Glutamatergic neuron (in vitro differentiated cells): ENCODE measurements around the gene CXorf66. TPM values are rescaled to one million over a fixed set of nuclear protein-coding genes. Genes with fewer than 3 reads are reported as not detected.

Experiments used
- DNase-seq: peaks from one replicate; pipeline ENCODE4 v3.0.0; 2022
- H3K27ac Mint-ChIP-seq: one replicate; pipeline ENCODE4 v1.8.0; 2020; ENCODE audit warnings: mild to moderate bottlenecking, mixed read lengths, inconsistent platforms; ENCODE audit not compliant: unreplicated experiment
- H3K27me3 Mint-ChIP-seq: one replicate; pipeline ENCODE4 v1.8.0; 2020; ENCODE audit warnings: mild to moderate bottlenecking, moderate library complexity, mixed read lengths, inconsistent platforms; ENCODE audit not compliant: unreplicated experiment
- H3K36me3 Mint-ChIP-seq: one replicate; pipeline ENCODE4 v1.8.0; 2020; ENCODE audit warnings: mild to moderate bottlenecking, mixed read lengths, inconsistent platforms; ENCODE audit not compliant: unreplicated experiment
- H3K4me1 Mint-ChIP-seq: one replicate; pipeline ENCODE4 v1.8.0; 2020; ENCODE audit warnings: mild to moderate bottlenecking, low read depth, mixed read lengths, inconsistent platforms; ENCODE audit not compliant: unreplicated experiment
- H3K4me3 Mint-ChIP-seq: one replicate; pipeline ENCODE4 v1.8.0; 2020; ENCODE audit warnings: mild to moderate bottlenecking, mixed read lengths, inconsistent platforms; ENCODE audit not compliant: unreplicated experiment
- H3K9me3 Mint-ChIP-seq: one replicate; pipeline ENCODE4 v1.8.0; 2020; ENCODE audit warnings: mild to moderate bottlenecking, moderate library complexity, mixed read lengths, inconsistent platforms; ENCODE audit not compliant: unreplicated experiment
- total RNA-seq: library from RNA; stranded (reverse); fragmentation: NEBNext Ultra II Directional; extraction: Animal tissue kit (Norgen Biotek cat#: 25700); gene quantifications from one replicate; pipeline ENCODE4 v1.2.1, GENCODE V29; 2021; ENCODE audit not compliant: unreplicated experiment
- TF ChIP-seq, protein P1 (sequence below): fragments of 200-600 bp; sonication (generic); IDR thresholded peaks from one replicate; pipeline ENCODE4 v1.5.0; 2021; ENCODE audit not compliant: partially characterized antibody, unreplicated experiment

The CXorf66 gene
- total RNA-seq, 1 donor from 2014 or later: not detected

DNA sequence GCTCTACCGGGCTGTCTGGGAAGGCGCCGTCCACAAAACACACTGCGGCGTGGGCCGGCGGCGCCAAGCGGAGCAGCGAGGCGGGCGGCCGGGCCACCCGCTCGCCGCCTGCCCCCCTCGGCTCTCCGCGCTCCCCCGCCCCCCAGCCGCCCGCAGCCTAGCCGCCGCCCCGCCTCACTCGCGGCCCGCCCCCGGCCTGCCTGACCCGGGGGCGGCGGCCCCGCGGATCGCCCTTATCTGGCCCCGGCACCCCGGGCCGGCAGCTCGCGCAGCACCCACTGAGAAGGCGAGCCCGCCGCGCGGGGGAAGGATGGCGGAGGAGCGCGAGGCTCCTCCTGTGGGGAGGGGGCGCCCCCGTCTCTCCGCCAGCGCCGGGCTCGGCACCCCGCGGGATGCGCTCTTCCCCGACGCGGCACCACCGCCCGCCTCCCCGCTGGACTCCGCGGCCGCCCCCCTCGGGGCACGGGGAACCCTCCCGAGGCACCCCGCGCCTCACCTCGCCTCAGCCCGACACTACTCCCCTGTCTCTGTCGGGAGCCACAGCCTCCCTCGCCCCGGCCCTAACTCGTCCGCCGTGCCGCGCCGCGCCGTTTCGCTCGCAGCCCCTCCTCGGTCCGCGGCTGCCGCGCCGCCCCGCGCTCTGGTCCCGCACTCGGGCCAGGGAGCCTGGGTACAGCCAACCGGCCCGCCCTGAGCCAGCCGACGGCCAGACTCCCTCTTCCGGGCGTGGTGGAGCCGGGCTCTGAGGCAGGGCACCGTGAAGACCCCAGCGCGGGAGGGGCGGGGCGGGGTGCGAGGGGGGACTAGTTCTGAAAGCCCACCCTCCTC, 33.0 kb downstream of the CXorf66 start:
- H3K27ac Mint-ChIP-seq: peak overlapping the region; percentile 89

DNA sequence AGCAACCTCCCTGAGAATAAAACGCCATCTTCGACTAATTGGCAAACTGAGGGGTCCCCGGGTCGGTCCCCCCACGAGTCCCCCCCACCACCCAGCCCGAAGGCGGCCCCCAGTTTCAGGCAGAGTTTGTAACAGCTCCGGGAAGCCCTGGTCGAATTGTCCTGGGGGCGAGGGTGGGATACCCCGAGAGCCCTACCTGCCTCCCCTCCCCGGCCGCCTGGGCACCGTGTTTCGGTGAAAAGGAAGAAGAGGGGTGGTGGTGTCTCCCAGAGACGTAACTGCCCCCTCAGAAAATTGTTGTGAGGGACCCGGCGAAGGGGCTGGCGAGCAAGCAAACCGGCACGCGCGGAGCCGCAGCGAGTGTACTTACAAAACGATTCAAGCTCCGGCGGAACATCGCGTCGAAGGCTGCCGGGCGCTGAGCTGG, 33.7 kb downstream of the CXorf66 start:
- DNase-seq: no peak
- no peak overlapping the region for H3K27ac Mint-ChIP-seq
- no peaks in the 10 kb centered on the region for H3K36me3 Mint-ChIP-seq
- peaks cover 1% of the 10 kb centered on the region for H3K27me3 Mint-ChIP-seq
- TF ChIP-seq, protein P1, sequence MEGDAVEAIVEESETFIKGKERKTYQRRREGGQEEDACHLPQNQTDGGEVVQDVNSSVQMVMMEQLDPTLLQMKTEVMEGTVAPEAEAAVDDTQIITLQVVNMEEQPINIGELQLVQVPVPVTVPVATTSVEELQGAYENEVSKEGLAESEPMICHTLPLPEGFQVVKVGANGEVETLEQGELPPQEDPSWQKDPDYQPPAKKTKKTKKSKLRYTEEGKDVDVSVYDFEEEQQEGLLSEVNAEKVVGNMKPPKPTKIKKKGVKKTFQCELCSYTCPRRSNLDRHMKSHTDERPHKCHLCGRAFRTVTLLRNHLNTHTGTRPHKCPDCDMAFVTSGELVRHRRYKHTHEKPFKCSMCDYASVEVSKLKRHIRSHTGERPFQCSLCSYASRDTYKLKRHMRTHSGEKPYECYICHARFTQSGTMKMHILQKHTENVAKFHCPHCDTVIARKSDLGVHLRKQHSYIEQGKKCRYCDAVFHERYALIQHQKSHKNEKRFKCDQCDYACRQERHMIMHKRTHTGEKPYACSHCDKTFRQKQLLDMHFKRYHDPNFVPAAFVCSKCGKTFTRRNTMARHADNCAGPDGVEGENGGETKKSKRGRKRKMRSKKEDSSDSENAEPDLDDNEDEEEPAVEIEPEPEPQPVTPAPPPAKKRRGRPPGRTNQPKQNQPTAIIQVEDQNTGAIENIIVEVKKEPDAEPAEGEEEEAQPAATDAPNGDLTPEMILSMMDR: no peak
- H3K4me3 Mint-ChIP-seq: peak overlapping the region; percentile 74
- H3K4me1 Mint-ChIP-seq: peaks cover 4% of the 10 kb centered on the region
- H3K9me3 Mint-ChIP-seq: no peaks in the 10 kb centered on the region

More for the DNA sequence above, 33.0 kb downstream of the CXorf66 start:
- TF ChIP-seq, protein P1: no peak
- Mint-ChIP-seq H3K9me3 (no peaks in the 10 kb centered on the region), H3K4me3 (peak overlapping the region; percentile 86), H3K36me3 (no peaks in the 10 kb centered on the region), H3K4me1 (peaks cover 4% of the 10 kb centered on the region), H3K27me3 (peaks cover 1% of the 10 kb centered on the region)
- peak; percentile 73 for DNase-seq

DNA sequence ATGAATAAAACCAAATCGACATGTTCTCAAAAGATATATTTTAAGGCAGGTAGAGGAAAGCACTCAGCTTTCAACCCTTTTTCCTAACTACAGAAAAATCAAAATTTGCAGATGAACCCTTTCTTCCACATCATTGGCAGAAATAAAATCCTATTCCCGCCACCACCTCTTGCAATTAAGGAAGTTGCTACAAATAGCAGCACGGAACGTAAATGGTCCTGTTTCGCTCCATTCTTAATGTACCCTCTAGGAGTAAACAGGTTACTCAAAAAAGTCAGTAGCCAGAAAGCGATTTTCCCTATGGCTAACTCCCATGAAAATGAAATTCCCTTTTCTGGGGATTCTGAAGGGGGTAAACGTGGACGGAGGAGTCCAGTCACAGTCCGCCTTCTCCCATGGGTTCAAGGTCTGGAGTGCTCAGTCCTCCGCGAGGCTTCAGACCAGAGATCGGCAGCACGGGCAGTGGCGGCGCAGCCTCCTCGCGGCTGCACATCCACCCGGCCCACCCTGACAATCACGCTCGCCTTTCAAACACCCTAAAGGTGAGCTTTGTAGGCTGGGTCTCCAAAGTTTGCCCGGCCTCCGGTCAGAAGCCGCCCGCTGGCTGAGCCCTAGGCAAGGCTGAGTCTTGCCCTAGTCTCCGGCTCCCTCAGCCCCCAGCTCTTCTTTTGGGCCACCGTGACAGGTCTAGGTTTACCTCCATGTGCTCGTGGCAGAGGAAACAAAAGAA, 34.2 kb downstream of the CXorf66 start:
- H3K27ac Mint-ChIP-seq: peak overlapping the region; percentile 5
- TF ChIP-seq, protein P1: no peak
- H3K4me3 Mint-ChIP-seq: peak overlapping the region; percentile 74
- peaks cover 4% of the 10 kb centered on the region for H3K4me1 Mint-ChIP-seq
- no peaks in the 10 kb centered on the region for H3K9me3 Mint-ChIP-seq
- DNase-seq: peak; percentile 40
- H3K36me3 Mint-ChIP-seq: no peaks in the 10 kb centered on the region
- H3K27me3 Mint-ChIP-seq: peaks cover 1% of the 10 kb centered on the region

DNA sequence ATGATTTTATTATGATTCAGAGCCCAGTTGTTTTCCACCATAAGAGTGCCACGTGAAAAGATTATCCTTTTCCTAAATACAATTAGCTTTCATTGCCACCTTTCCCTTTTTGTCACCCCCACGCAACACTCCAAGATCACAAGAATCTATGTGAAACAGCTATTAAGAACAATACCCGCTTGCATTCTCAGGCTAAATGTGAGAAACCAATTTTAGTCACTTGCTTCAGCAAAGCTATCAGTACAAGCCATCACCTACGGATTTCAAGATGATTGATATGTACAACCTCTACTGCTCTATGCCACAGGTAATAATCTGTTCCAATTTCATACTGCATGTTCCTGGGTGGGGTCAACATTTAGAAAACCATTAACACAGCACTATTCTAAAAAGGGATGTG, 34.9 kb downstream of the CXorf66 start:
- TF ChIP-seq, protein P1: no peak
- H3K4me1 Mint-ChIP-seq: peaks cover 7% of the 10 kb centered on the region
- peaks cover 1% of the 10 kb centered on the region for H3K27me3 Mint-ChIP-seq

More for the DNA sequence above, 34.9 kb downstream of the CXorf66 start:
- H3K9me3 Mint-ChIP-seq: no peaks in the 10 kb centered on the region
- peak overlapping the region; percentile 74 for H3K4me3 Mint-ChIP-seq
- no peaks in the 10 kb centered on the region for H3K36me3 Mint-ChIP-seq
- DNase-seq: no peak
- H3K27ac Mint-ChIP-seq: no peak overlapping the region
